Neural crest cell (in vitro differentiated cells): ENCODE results near the gene ADD3. TPM values are rescaled to one million over a fixed set of nuclear protein-coding genes. Genes with fewer than 3 reads are reported as not detected.

ENCODE experiments used
- DNase-seq: peaks from one replicate; pipeline ENCODE4 v3.0.0; 2021; ENCODE audit warnings: low read depth, mixed read lengths, low spot score
- H3K27ac Mint-ChIP-seq: one replicate; pipeline ENCODE4 v1.8.0; 2021; ENCODE audit warnings: mild to moderate bottlenecking, mixed read lengths; ENCODE audit not compliant: unreplicated experiment
- H3K27me3 Mint-ChIP-seq: 2 replicates; pipeline ENCODE4 v1.8.0; 2021; ENCODE audit warnings: low read depth, mild to moderate bottlenecking, mixed read lengths
- H3K36me3 Mint-ChIP-seq: 2 replicates; pipeline ENCODE4 v1.8.0; 2021; ENCODE audit warnings: low read depth, mild to moderate bottlenecking, mixed read lengths
- H3K4me1 Mint-ChIP-seq: 2 replicates; pipeline ENCODE4 v1.8.0; 2021; ENCODE audit warnings: mixed read lengths
- H3K4me3 Mint-ChIP-seq: one replicate; pipeline ENCODE4 v1.8.0; 2021; ENCODE audit warnings: mild to moderate bottlenecking, mixed read lengths
- H3K9me3 Mint-ChIP-seq: 2 replicates; pipeline ENCODE4 v1.8.0; 2021; ENCODE audit warnings: mixed read lengths
- long read RNA-seq: library from polyadenylated mRNA; unstranded; transcript quantifications from one replicate; pipeline ENCODE4 v2.0.0, GENCODE V29; 2020
- total RNA-seq: library from RNA; stranded (reverse); gene quantifications from 2 replicates; pipeline ENCODE4 v1.2.1, GENCODE V29; 2021
- TF ChIP-seq, protein P1 (sequence below): fragments of 200-600 bp; sonication (generic); conservative IDR thresholded peaks from 2 replicates; pipeline ENCODE4 v1.5.0; 2021; ENCODE audit warnings: antibody characterized with exemption, mild to moderate bottlenecking

Gene ADD3
- 50.2 and 56.6 TPM in 2 replicates for total RNA-seq
- long read RNA-seq, full-length matches to known transcripts, result 48 of 95 reads
- long read RNA-seq, partial matches to known transcripts, result 29 of 95 reads
- long read RNA-seq, other reads (novel, unspliced or antisense), result 18 of 95 reads

DNA sequence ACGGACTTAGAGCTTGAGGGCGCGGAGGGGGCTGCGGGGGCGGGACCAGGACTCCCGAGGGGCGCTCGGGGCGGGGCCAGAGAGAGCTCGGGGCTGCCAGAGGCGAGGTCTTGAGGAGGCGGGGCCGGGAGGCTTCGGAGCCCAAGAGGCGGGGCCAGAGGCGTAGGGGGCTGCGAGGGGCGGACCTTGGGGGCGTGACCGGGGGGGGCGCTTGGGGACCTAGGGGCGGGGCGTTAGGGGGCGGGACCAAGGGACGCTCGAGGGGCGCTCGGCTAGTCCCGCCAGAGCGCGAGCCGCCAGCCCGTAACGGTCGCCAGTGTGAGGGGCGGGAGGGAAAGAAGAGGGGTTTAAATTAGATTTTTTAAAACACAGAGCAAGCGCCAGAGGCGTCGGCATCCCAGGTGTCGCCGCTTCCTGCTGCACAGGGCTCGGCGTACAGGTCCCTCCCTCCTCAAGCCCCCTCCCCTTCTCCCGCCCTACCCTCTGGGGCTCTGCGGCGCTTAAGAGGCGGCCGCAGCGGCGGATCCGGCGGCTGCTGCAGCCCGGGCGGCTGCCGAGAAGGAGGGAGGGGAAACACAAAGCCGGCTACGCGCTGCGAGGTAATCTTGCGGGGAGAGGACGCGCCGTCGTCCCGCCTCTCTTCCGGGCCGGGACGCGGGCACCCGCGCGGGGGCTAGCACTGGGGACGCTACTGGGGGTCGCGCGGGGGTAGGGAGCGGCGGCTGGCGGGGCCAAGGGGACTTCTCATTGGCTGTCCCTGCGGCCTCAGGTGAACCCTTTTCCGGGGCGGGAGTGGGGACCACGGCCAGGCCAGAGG lies at the start of gene ADD3:
Gene ADD3 (plus strand): TSS at position 284 of the 817 bp plus-strand sequence. CDS start 92,670 bp downstream, outside the sequence.
- Mint-ChIP-seq H3K4me3 (no peak within 1 kb of the TSS), H3K4me1 (peaks cover 49% of the 10 kb centered on the region), H3K27ac (peak within 1 kb of the TSS; percentile 70), H3K27me3 (no peaks in the 10 kb centered on the region), H3K9me3 (no peaks in the 10 kb centered on the region), H3K36me3 (no peaks in the 10 kb centered on the region)
- peak; percentile 97 for DNase-seq
- TF ChIP-seq, protein P1, sequence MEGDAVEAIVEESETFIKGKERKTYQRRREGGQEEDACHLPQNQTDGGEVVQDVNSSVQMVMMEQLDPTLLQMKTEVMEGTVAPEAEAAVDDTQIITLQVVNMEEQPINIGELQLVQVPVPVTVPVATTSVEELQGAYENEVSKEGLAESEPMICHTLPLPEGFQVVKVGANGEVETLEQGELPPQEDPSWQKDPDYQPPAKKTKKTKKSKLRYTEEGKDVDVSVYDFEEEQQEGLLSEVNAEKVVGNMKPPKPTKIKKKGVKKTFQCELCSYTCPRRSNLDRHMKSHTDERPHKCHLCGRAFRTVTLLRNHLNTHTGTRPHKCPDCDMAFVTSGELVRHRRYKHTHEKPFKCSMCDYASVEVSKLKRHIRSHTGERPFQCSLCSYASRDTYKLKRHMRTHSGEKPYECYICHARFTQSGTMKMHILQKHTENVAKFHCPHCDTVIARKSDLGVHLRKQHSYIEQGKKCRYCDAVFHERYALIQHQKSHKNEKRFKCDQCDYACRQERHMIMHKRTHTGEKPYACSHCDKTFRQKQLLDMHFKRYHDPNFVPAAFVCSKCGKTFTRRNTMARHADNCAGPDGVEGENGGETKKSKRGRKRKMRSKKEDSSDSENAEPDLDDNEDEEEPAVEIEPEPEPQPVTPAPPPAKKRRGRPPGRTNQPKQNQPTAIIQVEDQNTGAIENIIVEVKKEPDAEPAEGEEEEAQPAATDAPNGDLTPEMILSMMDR, result no peak

DNA sequence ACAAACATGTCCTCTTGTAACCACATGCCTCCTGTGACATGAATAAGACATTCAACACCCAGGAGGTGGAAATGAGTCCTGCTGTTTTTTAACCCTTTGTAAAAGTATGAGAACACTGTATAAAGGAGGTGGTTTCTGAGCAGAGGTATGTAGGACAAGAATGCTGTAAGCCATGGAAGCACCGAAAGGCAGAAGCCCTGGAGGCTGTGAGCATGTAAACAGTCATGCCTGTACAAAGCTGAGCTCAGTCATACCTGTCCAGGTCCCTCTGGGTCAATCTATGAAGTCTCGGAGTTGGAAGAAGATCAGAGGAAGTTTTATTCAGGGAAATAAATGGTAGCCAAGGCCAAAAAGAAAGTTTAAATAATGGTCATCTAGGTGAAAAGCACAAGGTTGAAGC lies 49.7 kb upstream of the ADD3 start:
- Mint-ChIP-seq H3K4me3 (no peak overlapping the region), H3K4me1 (peaks cover 19% of the 10 kb centered on the region), H3K27ac (no peak overlapping the region), H3K9me3 (no peaks in the 10 kb centered on the region), H3K36me3 (no peaks in the 10 kb centered on the region), H3K27me3 (no peaks in the 10 kb centered on the region)
- TF ChIP-seq, protein P1, result no peak
- DNase-seq, result no peak

- H3K36me3 Mint-ChIP-seq, result no peaks in the 10 kb centered on the region
- no peak overlapping the region for H3K27ac Mint-ChIP-seq
- no peak for DNase-seq
- no peaks in the 10 kb centered on the region for H3K9me3 Mint-ChIP-seq
- no peaks in the 10 kb centered on the region for H3K27me3 Mint-ChIP-seq
- H3K4me3 Mint-ChIP-seq, result no peak overlapping the region
- TF ChIP-seq, protein P1, result no peak
- H3K4me1 Mint-ChIP-seq, result peaks cover 19% of the 10 kb centered on the region
These were observed 48.3 kb upstream of the ADD3 start for GRCh38 chr10:109959259-109960145.

GRCh38 chr10:109960682-109961081 lies 47.1 kb upstream of the ADD3 start:
- Mint-ChIP-seq H3K4me3 (no peak overlapping the region), H3K36me3 (no peaks in the 10 kb centered on the region), H3K27me3 (no peaks in the 10 kb centered on the region), H3K4me1 (peaks cover 19% of the 10 kb centered on the region), H3K9me3 (no peaks in the 10 kb centered on the region), H3K27ac (no peak overlapping the region)
- DNase-seq, result no peak
- TF ChIP-seq, protein P1, result no peak

- no peak for DNase-seq
- H3K27me3 Mint-ChIP-seq, result no peaks in the 10 kb centered on the region
- no peak overlapping the region for H3K4me3 Mint-ChIP-seq
- no peaks in the 10 kb centered on the region for H3K36me3 Mint-ChIP-seq
- H3K4me1 Mint-ChIP-seq, result peaks cover 19% of the 10 kb centered on the region
- H3K9me3 Mint-ChIP-seq, result no peaks in the 10 kb centered on the region
- TF ChIP-seq, protein P1, result no peak
- H3K27ac Mint-ChIP-seq, result no peak overlapping the region
These were observed 46.4 kb upstream of the ADD3 start for GRCh38 chr10:109961174-109962001.
